GM06990 (cell line): ENCODE measurements around the gene TMEM209.

Experiments used
- DNase-seq: peaks from one replicate; pipeline ENCODE4 v3.0.0-alpha.2; 2011; ENCODE audit not compliant: insufficient read length; ENCODE audit errors: extremely low read depth
- H3K27me3 ChIP-seq: replicated peaks from 2 replicates; pipeline ENCODE4 v1.6.0; 2011; ENCODE audit warnings: low read length; ENCODE audit not compliant: control insufficient read depth, insufficient read depth
- H3K36me3 ChIP-seq: 2 replicates; pipeline ENCODE4 v1.5.1; 2011; ENCODE audit warnings: low read length; ENCODE audit not compliant: control insufficient read depth, insufficient read depth
- H3K4me3 ChIP-seq: replicated peaks from 2 replicates; pipeline ENCODE4 v1.5.1; 2011; ENCODE audit warnings: low read depth, mild to moderate bottlenecking, control low read depth, low read length
- TF ChIP-seq, protein P1 (sequence below): IDR thresholded peaks from 2 replicates; pipeline ENCODE4 v1.5.1; 2011; ENCODE audit warnings: low read length, control low read depth, mild to moderate bottlenecking, inconsistent platforms; ENCODE audit not compliant: insufficient read depth, poor library complexity, severe bottlenecking

Gene TMEM209

DNA sequence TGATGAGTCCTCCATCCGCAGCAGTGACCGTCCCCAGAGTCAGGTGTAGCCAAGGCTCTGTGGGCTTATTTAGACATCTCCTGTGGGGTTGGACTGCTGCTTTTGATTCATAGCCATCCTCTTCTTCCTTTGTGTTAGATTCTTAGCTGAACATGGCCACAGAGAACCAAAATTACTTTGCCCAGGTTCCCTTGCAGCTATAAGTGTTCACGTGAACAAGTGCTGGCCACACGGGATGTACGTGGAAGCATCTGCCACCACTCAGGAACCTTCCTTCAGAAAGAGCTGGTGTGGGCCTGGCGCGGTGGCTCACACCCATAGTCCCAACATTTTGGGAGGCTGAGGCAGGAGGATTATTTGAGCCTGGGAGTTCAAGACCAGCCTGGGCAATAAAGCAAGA is 49.1 kb downstream of the TMEM209 start:
- Histone ChIP-seq H3K36me3 (peaks cover 4% of the 10 kb centered on the region), H3K27me3 (no peaks in the 10 kb centered on the region), H3K4me3 (no peak overlapping the region)
- DNase-seq, result no peak
- TF ChIP-seq, protein P1, sequence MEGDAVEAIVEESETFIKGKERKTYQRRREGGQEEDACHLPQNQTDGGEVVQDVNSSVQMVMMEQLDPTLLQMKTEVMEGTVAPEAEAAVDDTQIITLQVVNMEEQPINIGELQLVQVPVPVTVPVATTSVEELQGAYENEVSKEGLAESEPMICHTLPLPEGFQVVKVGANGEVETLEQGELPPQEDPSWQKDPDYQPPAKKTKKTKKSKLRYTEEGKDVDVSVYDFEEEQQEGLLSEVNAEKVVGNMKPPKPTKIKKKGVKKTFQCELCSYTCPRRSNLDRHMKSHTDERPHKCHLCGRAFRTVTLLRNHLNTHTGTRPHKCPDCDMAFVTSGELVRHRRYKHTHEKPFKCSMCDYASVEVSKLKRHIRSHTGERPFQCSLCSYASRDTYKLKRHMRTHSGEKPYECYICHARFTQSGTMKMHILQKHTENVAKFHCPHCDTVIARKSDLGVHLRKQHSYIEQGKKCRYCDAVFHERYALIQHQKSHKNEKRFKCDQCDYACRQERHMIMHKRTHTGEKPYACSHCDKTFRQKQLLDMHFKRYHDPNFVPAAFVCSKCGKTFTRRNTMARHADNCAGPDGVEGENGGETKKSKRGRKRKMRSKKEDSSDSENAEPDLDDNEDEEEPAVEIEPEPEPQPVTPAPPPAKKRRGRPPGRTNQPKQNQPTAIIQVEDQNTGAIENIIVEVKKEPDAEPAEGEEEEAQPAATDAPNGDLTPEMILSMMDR, result no peak

GRCh38 chr7:130154501-130155317 is 50.5 kb downstream of the TMEM209 start:
- TF ChIP-seq, protein P1, result no peak
- Histone ChIP-seq H3K36me3 (no peaks in the 10 kb centered on the region), H3K27me3 (no peaks in the 10 kb centered on the region), H3K4me3 (no peak overlapping the region)
- no peak for DNase-seq

GRCh38 chr7:130154131-130154500 is 51.1 kb downstream of the TMEM209 start:
- Histone ChIP-seq H3K4me3 (no peak overlapping the region), H3K36me3 (no peaks in the 10 kb centered on the region), H3K27me3 (no peaks in the 10 kb centered on the region)
- DNase-seq, result no peak
- TF ChIP-seq, protein P1, result no peak

- TF ChIP-seq, protein P1, result no peak
- DNase-seq, result no peak
- H3K36me3 ChIP-seq, result no peaks in the 10 kb centered on the region
- no peak overlapping the region for H3K4me3 ChIP-seq
- H3K27me3 ChIP-seq, result no peaks in the 10 kb centered on the region
Observed at GRCh38 chr7:130153211-130153908, 51.8 kb downstream of the TMEM209 start.

DNA sequence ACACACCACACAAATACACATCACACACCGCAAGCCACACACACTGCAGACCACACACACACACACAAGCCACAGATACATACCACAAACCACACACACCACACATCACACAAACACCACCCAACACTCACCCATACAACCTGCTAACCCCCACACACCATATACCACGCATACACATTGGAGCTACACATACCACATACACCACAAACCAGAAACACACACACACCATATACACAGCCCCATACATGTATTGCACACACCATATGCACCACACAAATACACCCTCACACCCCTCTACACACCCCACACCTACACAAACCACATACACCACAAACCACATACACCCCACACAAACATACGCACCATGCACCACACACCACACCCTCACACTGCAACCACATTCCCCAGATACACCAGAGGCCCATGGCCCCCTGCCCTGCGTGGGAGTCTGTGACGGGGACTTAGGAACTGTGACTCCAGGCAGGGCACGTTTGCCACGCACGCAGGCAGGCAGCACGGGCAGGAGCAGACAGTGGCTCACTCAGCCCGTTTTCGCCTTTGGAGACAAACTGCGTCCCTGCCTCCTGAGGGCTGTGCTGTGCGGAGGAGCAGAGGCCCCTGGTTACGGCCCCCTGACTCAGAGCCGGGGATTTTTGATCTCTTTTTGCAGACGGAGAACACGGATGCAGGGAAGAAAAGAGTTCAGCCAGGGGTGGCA is 52.6 kb downstream of the TMEM209 start:
- Histone ChIP-seq H3K36me3 (no peaks in the 10 kb centered on the region), H3K27me3 (no peaks in the 10 kb centered on the region), H3K4me3 (no peak overlapping the region)
- TF ChIP-seq, protein P1, result no peak
- no peak for DNase-seq
